ENCODE data around the gene SLC8B1. TPM values are rescaled to one million over a fixed set of nuclear protein-coding genes. Genes with fewer than 3 reads are reported as not detected.

SLC8B1 gene
- total RNA-seq, 2 donors from 2014 or later = 19.9 to 28.3 TPM

DNA sequence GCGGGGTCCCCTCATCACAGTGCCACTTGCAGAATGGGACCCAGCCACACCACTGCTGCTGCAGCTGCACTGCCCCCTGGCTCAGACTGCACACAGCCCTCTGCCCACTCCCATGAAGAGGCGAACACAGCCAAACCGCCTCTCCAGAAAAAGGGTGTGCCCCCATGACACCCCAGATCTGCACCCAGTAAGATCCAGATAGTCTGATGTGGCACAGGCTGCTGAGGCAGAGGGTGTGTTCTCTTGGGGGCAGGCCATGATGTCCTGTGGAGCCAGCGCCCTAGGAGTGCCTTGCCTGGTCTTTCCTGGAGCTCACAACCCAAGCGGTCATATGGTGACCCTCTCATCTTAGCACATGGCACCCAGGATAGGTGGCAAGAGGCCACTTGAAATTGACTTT is 44.4 kb downstream of the SLC8B1 start:
- DNase-seq (ENCODE audit: low spot score) = no peak
- no peaks in the 10 kb centered on the region for H3K9me3 Mint-ChIP-seq
- no peaks in the 10 kb centered on the region for H3K27me3 Mint-ChIP-seq
- H3K36me3 Mint-ChIP-seq = no peaks in the 10 kb centered on the region
- no peak overlapping the region for H3K4me3 Mint-ChIP-seq
- H3K4me1 Mint-ChIP-seq (ENCODE audit: low read depth in 2 of 2) = peaks cover 0 to 4% of the 10 kb centered on the region in 2 donors
- no peak overlapping the region for H3K27ac Mint-ChIP-seq
- ATAC-seq = no peak

DNA sequence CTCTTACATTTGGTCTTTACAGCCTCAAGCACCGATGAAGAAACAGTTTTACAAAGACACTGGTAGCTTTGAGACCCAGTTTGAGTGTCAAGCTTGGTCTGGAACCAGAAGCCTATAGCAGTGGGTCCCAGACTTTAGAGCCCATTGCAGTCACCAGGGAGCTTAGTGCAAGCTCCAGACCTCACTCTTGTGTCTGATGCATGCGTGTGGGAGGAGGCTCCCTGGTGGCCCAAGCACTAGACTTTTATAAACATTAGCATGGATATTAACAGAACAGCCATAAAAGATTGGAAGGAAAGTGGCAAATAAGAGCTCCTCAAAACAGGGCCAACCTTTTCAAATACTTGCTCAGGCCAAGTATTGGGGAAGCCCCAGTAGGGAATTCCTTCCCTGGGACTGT is 45.5 kb downstream of the SLC8B1 start:
- DNase-seq (ENCODE audit: low spot score) (no peak), ATAC-seq (no peak)
- peaks cover 0 to 4% of the 10 kb centered on the region in 2 donors for H3K4me1 Mint-ChIP-seq (ENCODE audit: low read depth in 2 of 2)
- no peaks in the 10 kb centered on the region for H3K27me3 Mint-ChIP-seq
- no peaks in the 10 kb centered on the region for H3K9me3 Mint-ChIP-seq
- no peak overlapping the region for H3K4me3 Mint-ChIP-seq
- no peaks in the 10 kb centered on the region for H3K36me3 Mint-ChIP-seq
- H3K27ac Mint-ChIP-seq = peak overlapping the region in 1 of 2 donors; percentile 48

DNA sequence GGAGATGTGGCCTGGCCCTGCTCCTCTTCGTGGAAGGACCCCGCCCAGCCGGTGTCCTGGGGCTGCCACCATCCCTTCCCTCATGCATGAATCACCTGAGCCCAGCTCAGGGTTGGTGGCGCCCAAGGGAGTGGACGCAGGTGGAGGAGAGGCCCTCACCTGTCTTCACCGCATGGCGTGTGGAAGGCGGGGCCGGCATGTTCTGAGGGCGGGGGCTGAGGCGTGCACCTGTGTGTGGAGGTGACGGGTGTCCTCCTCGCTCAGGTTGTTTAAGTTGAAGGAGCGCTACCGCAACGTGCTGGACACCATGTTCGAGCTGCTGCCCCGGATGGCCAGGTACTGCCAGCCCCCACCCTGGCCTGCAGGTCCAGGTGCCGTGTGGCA is 47.0 kb downstream of the SLC8B1 start:
- no peaks in the 10 kb centered on the region for H3K27me3 Mint-ChIP-seq
- no peaks in the 10 kb centered on the region for H3K9me3 Mint-ChIP-seq
- no peak overlapping the region for H3K4me3 Mint-ChIP-seq
- DNase-seq (ENCODE audit: low spot score) (no peak), ATAC-seq (no peak)
- H3K36me3 Mint-ChIP-seq = no peaks in the 10 kb centered on the region
- H3K4me1 Mint-ChIP-seq (ENCODE audit: low read depth in 2 of 2) = peaks cover 0 to 4% of the 10 kb centered on the region in 2 donors
- H3K27ac Mint-ChIP-seq = no peak overlapping the region

DNA sequence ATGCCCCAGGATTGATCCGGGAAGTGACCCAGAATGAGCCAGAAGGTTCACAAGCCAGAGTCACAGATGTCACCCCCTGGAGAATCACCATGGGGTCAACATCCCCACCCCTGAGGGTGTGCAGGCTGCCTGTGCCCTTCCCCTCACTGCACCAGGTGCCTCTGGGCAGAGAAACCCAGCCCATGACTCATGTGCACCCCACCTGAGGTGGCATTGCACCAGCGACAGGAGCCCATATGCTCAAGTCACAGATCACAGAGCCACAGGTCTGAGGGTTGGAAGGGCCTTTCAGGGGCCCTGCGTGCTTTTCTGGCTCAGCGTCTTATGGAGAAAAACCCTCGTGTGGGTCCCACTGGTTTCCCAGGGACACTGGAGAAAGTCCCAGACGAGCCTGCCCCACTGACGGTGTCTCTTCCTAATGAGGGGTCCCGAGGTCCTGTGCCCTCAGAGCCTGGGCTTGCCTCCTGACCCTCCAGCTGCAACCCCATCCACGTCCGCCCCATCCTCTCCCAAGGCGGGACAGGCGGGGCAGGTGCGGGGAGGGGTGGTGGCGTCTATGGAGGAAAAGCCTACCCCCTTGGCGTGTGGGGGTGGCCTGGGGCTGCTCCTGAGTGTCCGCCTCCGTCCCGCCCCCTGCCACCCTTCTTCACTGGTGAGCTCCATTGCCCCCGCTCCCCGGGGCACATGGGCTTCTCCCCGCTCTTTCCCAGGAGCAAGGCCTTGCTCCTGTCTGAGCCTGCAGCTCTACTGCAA is 47.6 kb downstream of the SLC8B1 start:
- Mint-ChIP-seq H3K36me3 (no peaks in the 10 kb centered on the region), H3K9me3 (no peaks in the 10 kb centered on the region), H3K4me1 (ENCODE audit: low read depth in 2 of 2) (peaks cover 0 to 2% of the 10 kb centered on the region in 2 donors), H3K27me3 (no peaks in the 10 kb centered on the region), H3K27ac (no peak overlapping the region), H3K4me3 (no peak overlapping the region)
- DNase-seq (ENCODE audit: low spot score) (no peak), ATAC-seq (no peak)

DNA sequence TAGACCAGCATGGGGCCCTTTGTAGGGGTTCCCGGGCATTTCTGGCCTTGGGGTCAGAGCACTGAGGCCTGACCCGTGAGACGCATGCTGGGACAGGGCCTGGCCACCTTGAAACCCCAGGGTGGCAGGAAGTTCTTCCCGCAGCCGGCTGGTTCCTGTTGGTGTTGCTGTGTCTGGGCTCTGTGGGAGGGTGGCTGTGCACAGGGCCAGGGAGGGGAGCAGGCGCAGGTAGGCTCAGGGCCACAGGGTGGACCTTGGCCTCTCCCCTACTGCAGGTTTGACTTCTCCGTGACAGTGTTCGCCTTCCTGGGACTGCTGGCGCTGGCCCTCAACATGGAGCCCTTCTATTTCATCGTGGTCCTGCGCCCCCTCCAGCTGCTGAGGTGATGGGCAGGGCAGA is 48.2 kb downstream of the SLC8B1 start:
- Mint-ChIP-seq H3K36me3 (no peaks in the 10 kb centered on the region), H3K27ac (no peak overlapping the region), H3K4me3 (no peak overlapping the region), H3K9me3 (no peaks in the 10 kb centered on the region), H3K27me3 (no peaks in the 10 kb centered on the region), H3K4me1 (ENCODE audit: low read depth in 2 of 2) (no peaks in the 10 kb centered on the region)
- no peak for ATAC-seq
- no peak for DNase-seq (ENCODE audit: low spot score)

DNA sequence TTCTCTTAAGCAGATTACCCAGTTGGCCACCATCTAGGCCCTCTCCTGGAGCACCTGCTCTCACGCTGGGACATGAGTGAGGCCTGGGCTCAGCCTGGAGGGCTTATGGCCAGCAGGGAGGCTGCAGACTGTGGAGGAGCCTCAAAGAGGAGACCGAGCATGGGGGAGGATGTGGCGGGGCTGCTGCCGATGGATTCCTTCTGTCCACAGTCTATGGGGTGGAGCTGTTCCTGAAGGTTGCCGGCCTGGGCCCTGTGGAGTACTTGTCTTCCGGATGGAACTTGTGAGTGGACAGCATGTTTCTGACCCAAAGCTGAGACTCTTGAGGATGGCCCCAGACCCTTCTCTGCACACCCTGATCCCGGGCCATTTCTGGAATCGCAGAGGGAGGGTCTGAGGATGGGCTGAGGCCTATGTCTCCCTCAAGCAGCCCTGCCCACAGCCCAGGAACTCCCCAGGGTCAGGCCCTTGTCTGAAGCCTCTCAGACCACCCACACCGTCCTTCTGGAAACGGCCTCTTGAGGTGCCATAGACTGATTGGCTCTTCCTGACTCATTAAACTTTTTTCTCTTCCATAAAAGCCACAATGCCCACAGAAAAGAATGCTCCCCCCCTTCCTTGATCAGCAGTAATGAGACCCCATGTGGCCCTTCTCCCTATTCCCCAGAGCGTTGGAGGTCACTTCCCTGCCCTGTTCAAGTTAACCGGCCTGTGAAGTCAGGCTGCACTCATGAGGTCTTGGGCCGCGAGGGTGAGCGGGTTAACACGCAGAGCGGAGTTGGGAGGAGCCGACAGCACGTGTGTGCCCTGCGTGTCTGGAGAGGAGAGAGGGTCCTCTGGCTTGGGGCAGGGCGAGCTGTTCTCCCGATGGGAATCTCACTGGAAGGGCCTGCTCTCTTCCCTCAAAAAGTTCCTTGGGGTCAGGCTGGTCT is 49.0 kb downstream of the SLC8B1 start:
- Mint-ChIP-seq H3K27me3 (no peaks in the 10 kb centered on the region), H3K9me3 (no peaks in the 10 kb centered on the region), H3K36me3 (no peaks in the 10 kb centered on the region), H3K27ac (no peak overlapping the region), H3K4me1 (ENCODE audit: low read depth in 2 of 2) (no peaks in the 10 kb centered on the region), H3K4me3 (no peak overlapping the region)
- DNase-seq (ENCODE audit: low spot score) (no peak), ATAC-seq (peak; percentile 11 to 21)

DNA sequence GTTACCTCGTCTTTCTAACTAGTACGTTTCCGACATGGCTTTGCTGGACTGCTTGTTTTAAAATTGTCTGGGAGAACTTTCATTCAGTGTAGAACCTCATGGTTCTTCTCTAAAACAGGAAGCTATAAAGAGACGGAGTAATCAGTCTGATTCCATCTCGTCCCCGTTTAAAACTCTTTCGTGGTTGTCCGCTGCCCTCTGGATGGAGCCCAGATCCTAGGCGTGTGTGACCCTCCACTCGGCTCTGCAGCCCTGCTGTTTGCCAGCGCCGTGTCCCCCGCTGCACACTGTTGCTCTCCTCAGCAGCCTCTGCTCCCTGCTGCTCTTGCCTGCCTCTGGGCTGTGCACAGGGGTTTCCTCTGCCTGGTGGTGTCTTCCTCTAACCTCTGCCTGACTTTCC is 50.2 kb downstream of the SLC8B1 start:
- DNase-seq (ENCODE audit: low spot score) (no peak), ATAC-seq (no peak)
- Mint-ChIP-seq H3K4me1 (ENCODE audit: low read depth in 2 of 2) (no peaks in the 10 kb centered on the region), H3K9me3 (no peaks in the 10 kb centered on the region), H3K27me3 (no peaks in the 10 kb centered on the region), H3K27ac (no peak overlapping the region), H3K36me3 (no peaks in the 10 kb centered on the region), H3K4me3 (no peak overlapping the region)

DNA sequence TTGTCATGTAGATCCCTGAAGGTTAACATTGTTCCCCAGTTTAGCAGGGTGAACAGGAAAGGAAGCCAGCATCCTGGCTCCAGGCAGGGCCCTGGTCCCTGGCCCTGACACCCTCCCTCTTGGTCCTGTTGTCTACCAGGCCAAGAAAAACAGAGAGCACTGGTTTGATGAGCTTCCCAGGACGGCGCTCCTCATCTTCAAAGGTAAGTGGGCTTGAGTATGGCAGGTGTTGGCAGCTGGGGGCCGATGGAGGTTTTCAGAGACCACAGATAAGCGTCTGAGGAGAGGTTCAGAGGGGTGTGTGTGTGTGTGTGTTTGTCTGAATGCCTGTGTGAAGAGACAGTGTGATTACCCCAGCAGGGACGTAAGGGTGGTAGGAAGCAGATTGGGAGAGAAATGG is 56.3 kb downstream of the SLC8B1 start:
- no peaks in the 10 kb centered on the region for H3K4me1 Mint-ChIP-seq (ENCODE audit: low read depth in 2 of 2)
- H3K27me3 Mint-ChIP-seq = no peaks in the 10 kb centered on the region
- DNase-seq (ENCODE audit: low spot score) (no peak), ATAC-seq (no peak)
- H3K36me3 Mint-ChIP-seq = no peaks in the 10 kb centered on the region
- peak overlapping the region in 1 of 2 donors; percentile 2 for H3K27ac Mint-ChIP-seq
- no peak overlapping the region for H3K4me3 Mint-ChIP-seq
- no peaks in the 10 kb centered on the region for H3K9me3 Mint-ChIP-seq

DNA sequence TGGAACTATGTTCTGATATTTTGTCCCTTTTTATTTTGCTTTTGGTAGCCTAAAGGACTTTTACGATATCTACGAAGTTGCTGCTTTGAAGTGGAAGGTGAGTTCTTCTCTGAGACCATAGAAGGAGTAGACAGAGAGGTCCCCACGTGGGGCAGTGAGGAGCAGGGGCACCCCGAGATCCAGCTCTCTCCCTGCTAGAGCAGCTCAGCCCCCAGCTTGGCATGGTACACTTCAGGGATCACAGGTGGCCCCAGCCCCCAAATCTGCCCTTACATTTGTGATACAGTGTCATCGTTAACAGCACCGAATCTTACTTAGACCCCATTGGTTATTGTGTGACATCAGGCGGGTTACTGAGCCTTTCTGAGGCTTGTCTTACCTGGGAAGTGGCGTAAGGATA is 56.8 kb downstream of the SLC8B1 start:
- no peaks in the 10 kb centered on the region for H3K36me3 Mint-ChIP-seq
- H3K27ac Mint-ChIP-seq = peak overlapping the region in 1 of 2 donors; percentile 2
- no peak for DNase-seq (ENCODE audit: low spot score)
- H3K4me1 Mint-ChIP-seq (ENCODE audit: low read depth in 2 of 2) = no peaks in the 10 kb centered on the region
- H3K4me3 Mint-ChIP-seq = no peak overlapping the region
- ATAC-seq = no peak
- no peaks in the 10 kb centered on the region for H3K9me3 Mint-ChIP-seq
- no peaks in the 10 kb centered on the region for H3K27me3 Mint-ChIP-seq

DNA sequence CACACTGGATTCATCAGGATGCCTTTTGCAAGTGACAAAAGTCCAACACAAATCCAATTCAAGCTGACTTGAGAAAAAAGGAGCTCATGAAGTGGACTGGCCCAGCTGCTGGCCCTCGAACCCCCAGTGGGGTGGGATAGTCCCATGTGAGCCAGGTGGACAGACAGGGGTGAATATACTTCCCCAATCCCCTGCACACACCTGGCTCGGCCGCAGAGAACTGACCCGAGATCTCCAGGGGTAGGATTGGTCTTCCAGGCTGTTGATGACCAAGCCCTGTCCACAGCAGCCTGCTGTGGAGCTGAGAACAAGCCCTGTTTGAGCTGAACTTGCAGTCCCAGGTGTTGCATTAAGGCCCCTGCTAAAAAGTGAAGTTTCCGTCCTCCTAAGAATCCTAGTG is 57.4 kb downstream of the SLC8B1 start:
- no peaks in the 10 kb centered on the region for H3K9me3 Mint-ChIP-seq
- DNase-seq (ENCODE audit: low spot score) (no peak), ATAC-seq (no peak)
- no peaks in the 10 kb centered on the region for H3K36me3 Mint-ChIP-seq
- H3K27ac Mint-ChIP-seq = no peak overlapping the region
- no peak overlapping the region for H3K4me3 Mint-ChIP-seq
- H3K27me3 Mint-ChIP-seq = no peaks in the 10 kb centered on the region
- no peaks in the 10 kb centered on the region for H3K4me1 Mint-ChIP-seq (ENCODE audit: low read depth in 2 of 2)

DNA sequence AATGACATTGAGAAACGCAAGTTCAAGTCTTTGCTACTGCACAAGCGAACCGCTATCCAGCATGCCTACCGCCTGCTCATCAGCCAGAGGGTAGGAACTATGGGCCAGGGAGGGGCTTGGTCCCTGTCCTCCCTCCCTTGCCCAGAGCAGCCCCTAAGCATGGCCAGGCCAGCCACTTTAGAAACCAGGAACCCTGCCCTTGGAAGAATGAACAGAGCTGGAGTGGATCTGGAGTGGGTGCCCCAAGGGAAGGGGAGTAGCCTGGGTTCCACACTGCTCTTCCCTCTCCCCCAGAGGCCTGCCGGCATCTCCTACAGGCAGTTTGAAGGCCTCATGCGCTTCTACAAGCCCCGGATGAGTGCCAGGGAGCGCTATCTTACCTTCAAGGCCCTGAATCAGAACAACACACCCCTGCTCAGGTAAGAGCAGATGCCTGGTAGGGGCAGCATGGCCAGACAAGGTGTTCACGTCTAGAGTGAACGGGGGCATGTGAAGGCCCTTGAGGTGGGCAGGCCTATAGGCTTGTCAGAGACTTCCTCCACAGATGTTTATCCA is 57.9 kb downstream of the SLC8B1 start:
- Mint-ChIP-seq H3K9me3 (no peaks in the 10 kb centered on the region), H3K27me3 (no peaks in the 10 kb centered on the region), H3K27ac (no peak overlapping the region), H3K36me3 (no peaks in the 10 kb centered on the region), H3K4me1 (ENCODE audit: low read depth in 2 of 2) (no peaks in the 10 kb centered on the region), H3K4me3 (no peak overlapping the region)
- DNase-seq (ENCODE audit: low spot score) (no peak), ATAC-seq (peak; percentile 34 to 40)

DNA sequence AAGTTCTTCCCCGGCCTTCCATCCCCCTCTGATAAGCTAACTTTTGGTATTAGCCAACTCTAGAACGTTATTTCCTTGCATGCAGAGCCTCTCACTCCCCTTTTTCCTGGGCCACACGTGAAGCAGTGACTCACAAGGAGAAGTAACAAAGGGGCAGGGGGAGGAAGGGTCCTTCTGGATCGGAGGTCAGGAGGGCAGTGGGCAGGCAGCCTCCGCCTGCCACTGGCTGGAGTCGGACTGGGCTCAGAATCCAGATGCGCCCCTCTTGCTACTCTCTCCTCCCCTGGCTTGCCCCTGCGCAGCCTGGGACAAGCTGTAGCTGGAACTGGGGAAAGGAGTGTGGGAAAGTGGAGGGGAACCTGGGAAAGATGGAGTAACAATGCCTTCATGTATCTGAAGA is 58.6 kb downstream of the SLC8B1 start:
- no peak overlapping the region for H3K27ac Mint-ChIP-seq
- DNase-seq (ENCODE audit: low spot score) (no peak), ATAC-seq (no peak)
- no peaks in the 10 kb centered on the region for H3K4me1 Mint-ChIP-seq (ENCODE audit: low read depth in 2 of 2)
- no peak overlapping the region for H3K4me3 Mint-ChIP-seq
- no peaks in the 10 kb centered on the region for H3K27me3 Mint-ChIP-seq
- no peaks in the 10 kb centered on the region for H3K9me3 Mint-ChIP-seq
- no peaks in the 10 kb centered on the region for H3K36me3 Mint-ChIP-seq

DNA sequence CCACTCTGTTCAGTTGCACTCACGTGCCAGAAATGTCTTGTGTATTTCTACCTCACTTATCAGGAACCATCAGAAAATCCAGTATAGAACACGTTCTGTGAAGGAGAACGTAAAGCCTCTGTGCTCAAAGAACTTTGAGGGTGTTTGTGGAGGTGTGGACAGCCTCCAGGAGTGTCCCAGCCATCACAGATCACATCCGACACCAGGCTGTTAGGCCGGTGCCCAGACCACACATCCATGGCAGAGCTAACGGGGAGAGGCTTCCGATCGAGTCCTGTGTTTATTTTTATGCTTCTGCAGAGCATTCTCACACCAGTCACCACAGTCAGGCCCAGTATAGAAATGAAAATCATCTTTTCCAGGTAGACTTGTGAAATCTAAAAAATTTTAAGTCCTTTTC is 60.1 kb downstream of the SLC8B1 start:
- no peak overlapping the region for H3K4me3 Mint-ChIP-seq
- H3K9me3 Mint-ChIP-seq = no peaks in the 10 kb centered on the region
- H3K27me3 Mint-ChIP-seq = no peaks in the 10 kb centered on the region
- no peak for ATAC-seq
- no peaks in the 10 kb centered on the region for H3K4me1 Mint-ChIP-seq (ENCODE audit: low read depth in 2 of 2)
- no peak for DNase-seq (ENCODE audit: low spot score)
- no peak overlapping the region for H3K27ac Mint-ChIP-seq
- H3K36me3 Mint-ChIP-seq = no peaks in the 10 kb centered on the region

DNA sequence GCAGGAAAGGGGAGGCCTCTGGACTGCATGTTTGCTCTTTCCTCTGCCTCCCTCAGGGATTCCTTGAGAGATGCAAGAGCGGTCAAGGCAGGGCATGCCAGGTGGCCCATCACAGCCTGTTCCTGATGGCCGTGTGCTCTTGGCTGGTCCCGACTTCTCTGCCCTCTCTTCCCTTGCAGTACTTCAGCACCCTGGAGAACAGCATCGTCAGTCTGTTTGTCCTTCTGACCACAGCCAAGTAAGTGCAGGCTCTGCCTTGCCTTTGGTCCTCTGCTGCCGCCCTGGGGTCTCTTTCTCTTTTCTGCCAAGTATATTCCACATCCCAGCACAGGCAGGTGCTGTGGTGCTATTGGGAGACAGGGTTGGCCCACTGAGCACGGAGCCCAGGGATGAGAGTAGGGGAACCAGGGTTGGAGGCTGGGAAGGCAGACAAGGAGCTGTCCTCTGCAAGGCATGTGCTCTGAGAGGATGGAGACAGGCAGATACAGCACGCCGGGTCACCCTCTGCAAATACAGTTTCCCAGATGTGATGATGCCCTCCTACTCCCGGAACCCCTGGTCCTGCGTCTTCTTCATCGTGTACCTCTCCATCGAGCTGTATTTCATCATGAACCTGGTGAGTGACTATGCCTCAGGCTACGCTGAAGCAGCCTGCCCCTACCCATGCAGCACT is 61.7 kb downstream of the SLC8B1 start:
- no peaks in the 10 kb centered on the region for H3K27me3 Mint-ChIP-seq
- H3K27ac Mint-ChIP-seq = no peak overlapping the region
- no peak for ATAC-seq
- H3K4me1 Mint-ChIP-seq (ENCODE audit: low read depth in 2 of 2) = no peaks in the 10 kb centered on the region
- no peak overlapping the region for H3K4me3 Mint-ChIP-seq
- no peaks in the 10 kb centered on the region for H3K36me3 Mint-ChIP-seq
- DNase-seq (ENCODE audit: low spot score) = no peak
- no peaks in the 10 kb centered on the region for H3K9me3 Mint-ChIP-seq

Data from natural killer cell treated with Interleukin-12 subunit alpha and Interleukin-12 subunit beta and Interleukin-15 and Interleukin-18, amount 100 ng/mL, for 72 hours (primary cell).